ENCODE measurements around the gene TAF5L.
A peak's percentile ranks its signal among the peaks of the same experiment; 100 is the strongest.

The TAF5L gene

DNA sequence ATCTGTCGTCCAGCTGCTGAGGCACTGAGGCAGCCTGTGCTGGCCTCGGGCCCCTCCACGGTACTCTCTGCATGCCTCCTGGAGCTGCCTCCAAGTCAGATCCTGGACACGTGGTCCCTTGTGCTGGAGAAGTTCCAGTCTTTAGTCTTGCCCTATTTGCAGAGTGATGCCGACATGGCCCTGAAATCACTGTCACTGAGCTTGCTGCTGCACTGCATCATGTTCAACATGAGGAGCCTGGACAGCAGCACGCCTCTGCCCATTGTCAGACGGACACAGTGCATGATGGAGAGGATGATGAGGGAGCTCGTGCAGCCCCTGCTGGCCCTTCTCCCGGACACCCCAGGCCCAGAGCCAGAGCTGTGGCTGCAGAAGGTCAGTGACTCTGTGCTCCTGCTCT is 10.1 kb upstream of the TAF5L start:
- H3K4me3 ChIP-seq = no peak overlapping the region

DNA sequence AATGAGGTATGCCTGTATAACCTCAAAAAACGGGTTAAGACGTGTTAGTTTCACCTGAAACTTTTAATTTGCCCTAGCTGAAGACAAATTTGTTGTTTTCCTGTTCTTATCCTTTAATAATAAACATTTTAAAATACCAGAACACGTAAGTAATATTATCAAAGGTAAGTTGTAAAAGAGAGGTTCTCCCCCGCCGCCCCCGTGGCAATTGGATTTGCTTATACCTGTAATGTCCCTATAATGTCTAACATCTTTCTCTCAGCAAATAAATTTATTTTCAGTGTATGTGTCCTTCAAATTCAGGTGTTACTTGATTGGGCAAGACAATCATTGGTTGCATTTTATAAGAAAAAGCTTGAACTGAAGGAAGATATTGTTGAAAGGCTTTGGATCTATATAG is 6.0 kb upstream of the TAF5L start:
- Histone ChIP-seq H3K9ac (ENCODE audit: insufficient read length) (no peak overlapping the region), H3K27ac (no peak overlapping the region), H3K9me3 (ENCODE audit: low read depth, low read length) (no peaks in the 10 kb centered on the region), H3K4me3 (no peak overlapping the region), H3K36me3 (ENCODE audit: insufficient read depth, low read length) (peaks cover 69% of the 10 kb centered on the region)
- no peak for TF ChIP-seq FOXP2 (optimal IDR thresholded peaks at IDR 0.05; ENCODE audit: control extremely low read depth, extremely low read length, insufficient read depth)
- TF ChIP-seq EZH2 (IDR thresholded peaks at IDR 0.05) = no peak
- TF ChIP-seq POLR2AphosphoS5 (IDR thresholded peaks at IDR 0.05; ENCODE audit: borderline replicate concordance, low read depth, low read length) = no peak
- DNase-seq (ENCODE audit: low read depth, low spot score) = no peak

More for the DNA sequence above, 10.1 kb upstream of the TAF5L start:
- Histone ChIP-seq H3K36me3 (ENCODE audit: insufficient read depth, low read length) (peaks cover 65% of the 10 kb centered on the region), H3K9ac (ENCODE audit: insufficient read length) (no peak overlapping the region), H3K27ac (no peak overlapping the region), H3K9me3 (ENCODE audit: low read depth, low read length) (no peaks in the 10 kb centered on the region)
- no peak for DNase-seq (ENCODE audit: low read depth, low spot score)
- no peak for TF ChIP-seq POLR2AphosphoS5 (IDR thresholded peaks at IDR 0.05; ENCODE audit: borderline replicate concordance, low read depth, low read length)
- TF ChIP-seq EZH2 (IDR thresholded peaks at IDR 0.05) = no peak
- no peak for TF ChIP-seq FOXP2 (optimal IDR thresholded peaks at IDR 0.05; ENCODE audit: control extremely low read depth, extremely low read length, insufficient read depth)

DNA sequence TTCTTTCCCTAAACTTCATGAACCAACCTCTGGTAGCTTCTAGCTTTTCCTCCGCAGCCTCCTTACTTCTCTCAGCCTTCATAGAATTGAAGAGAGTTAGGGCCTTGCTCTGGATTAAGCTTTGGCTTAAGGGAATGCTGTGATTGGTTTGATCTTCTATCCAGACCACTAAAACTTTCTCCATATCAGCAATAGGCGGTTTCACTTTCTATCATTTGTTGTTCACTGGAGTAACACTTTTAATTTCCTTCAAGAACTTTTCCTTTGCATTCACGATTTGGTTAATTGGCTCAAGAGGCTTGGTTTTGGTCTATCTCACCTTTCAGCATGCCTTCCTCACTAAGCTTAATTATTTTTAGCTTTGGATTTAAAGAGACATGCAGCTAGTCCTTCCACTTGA is 5.2 kb upstream of the TAF5L start:
- TF ChIP-seq EZH2 (IDR thresholded peaks at IDR 0.05) (no peak), POLR2AphosphoS5 (IDR thresholded peaks at IDR 0.05; ENCODE audit: borderline replicate concordance, low read depth, low read length) (no peak), FOXP2 (optimal IDR thresholded peaks at IDR 0.05; ENCODE audit: control extremely low read depth, extremely low read length, insufficient read depth) (no peak)
- Histone ChIP-seq H3K36me3 (ENCODE audit: insufficient read depth, low read length) (peaks cover 61% of the 10 kb centered on the region), H3K27ac (no peak overlapping the region), H3K4me3 (no peak overlapping the region), H3K9ac (ENCODE audit: insufficient read length) (no peak overlapping the region), H3K9me3 (ENCODE audit: low read depth, low read length) (no peaks in the 10 kb centered on the region)
- no peak for DNase-seq (ENCODE audit: low read depth, low spot score)

DNA sequence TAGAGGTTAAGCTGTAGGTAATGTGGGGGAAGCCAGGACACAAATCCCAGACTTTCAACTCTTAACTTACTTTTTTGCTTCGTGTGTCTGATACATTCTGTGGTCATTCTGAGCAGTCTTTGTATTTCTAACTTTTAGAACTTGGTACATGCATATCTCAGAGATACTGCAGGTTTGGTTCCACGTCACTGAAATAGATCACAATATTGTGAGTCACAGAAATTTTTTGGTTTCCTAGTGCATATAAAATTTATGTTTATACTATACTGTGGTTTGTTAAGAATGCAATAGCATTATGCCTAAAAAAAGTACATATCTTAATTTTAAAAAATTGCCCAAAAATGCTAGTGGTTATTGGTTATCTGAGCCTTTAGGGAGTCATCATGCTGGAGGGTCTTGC is 3.3 kb upstream of the TAF5L start:
- H3K36me3 ChIP-seq (ENCODE audit: insufficient read depth, low read length) = peaks cover 42% of the 10 kb centered on the region
- no peak overlapping the region for H3K9ac ChIP-seq (ENCODE audit: insufficient read length)
- TF ChIP-seq EZH2 (IDR thresholded peaks at IDR 0.05) (no peak), POLR2AphosphoS5 (IDR thresholded peaks at IDR 0.05; ENCODE audit: borderline replicate concordance, low read depth, low read length) (no peak), FOXP2 (optimal IDR thresholded peaks at IDR 0.05; ENCODE audit: control extremely low read depth, extremely low read length, insufficient read depth) (no peak)

GRCh38 chr1:229627003-229627402 is 1.1 kb upstream of the TAF5L start:
- peak overlapping the region; percentile 90 for H3K9ac ChIP-seq (ENCODE audit: insufficient read length)
- no peak for DNase-seq (ENCODE audit: low read depth, low spot score)
- no peaks in the 10 kb centered on the region for H3K9me3 ChIP-seq (ENCODE audit: low read depth, low read length)
- no peak overlapping the region for H3K27ac ChIP-seq
- H3K4me3 ChIP-seq = peak overlapping the region; percentile 79
- peaks cover 27% of the 10 kb centered on the region for H3K36me3 ChIP-seq (ENCODE audit: insufficient read depth, low read length)
- no peak for TF ChIP-seq EZH2 (IDR thresholded peaks at IDR 0.05)
- no peak for TF ChIP-seq POLR2AphosphoS5 (IDR thresholded peaks at IDR 0.05; ENCODE audit: borderline replicate concordance, low read depth, low read length)
- no peak for TF ChIP-seq FOXP2 (optimal IDR thresholded peaks at IDR 0.05; ENCODE audit: control extremely low read depth, extremely low read length, insufficient read depth)

More for the DNA sequence above, 3.3 kb upstream of the TAF5L start:
- Histone ChIP-seq H3K4me3 (no peak overlapping the region), H3K9me3 (ENCODE audit: low read depth, low read length) (no peaks in the 10 kb centered on the region), H3K27ac (no peak overlapping the region)
- no peak for DNase-seq (ENCODE audit: low read depth, low spot score)

DNA sequence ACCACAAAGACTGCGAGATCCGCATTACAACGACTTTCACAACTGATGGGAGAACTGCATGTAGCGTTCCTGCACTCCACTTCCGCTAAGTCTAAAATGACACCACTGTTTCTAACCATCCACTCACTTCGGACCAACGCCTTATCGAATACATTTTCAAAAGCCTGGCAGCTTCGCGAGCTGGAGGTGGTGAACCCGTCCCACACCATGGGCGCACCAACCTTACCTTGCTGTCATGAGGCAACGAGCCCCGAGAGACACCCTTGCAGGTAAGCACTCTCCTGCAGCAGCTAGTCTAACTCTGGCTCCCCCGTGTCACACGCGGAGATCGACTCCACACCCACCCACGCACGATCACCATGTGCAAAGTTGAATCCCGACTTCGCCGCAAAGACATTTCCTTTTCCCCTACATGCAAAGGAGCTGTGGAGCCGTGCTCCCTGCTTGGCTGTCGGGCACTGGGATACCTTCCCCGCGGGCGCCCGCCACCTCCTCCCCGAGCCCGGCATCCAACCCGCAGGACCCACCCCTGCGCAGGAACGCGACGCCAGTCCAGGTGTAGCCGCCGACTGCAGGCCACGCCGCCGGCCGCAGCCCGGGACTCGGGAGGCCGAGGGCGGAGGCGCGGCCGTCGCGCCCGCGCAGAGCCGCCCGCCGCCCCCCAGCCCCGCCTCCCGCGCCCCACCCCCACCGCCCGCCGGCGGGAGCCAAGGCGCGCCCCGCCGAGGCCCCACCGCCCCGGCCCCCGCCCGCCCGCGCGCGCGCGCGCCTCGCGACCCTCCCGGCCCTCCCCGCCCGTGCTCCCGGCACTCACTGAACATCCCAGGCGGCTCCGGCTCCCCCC is 629 bp downstream of the TAF5L start:
- H3K36me3 ChIP-seq (ENCODE audit: insufficient read depth, low read length) = peaks cover 20% of the 10 kb centered on the region
- no peak for TF ChIP-seq FOXP2 (optimal IDR thresholded peaks at IDR 0.05; ENCODE audit: control extremely low read depth, extremely low read length, insufficient read depth)
- no peak for TF ChIP-seq EZH2 (IDR thresholded peaks at IDR 0.05)
- no peak for TF ChIP-seq POLR2AphosphoS5 (IDR thresholded peaks at IDR 0.05; ENCODE audit: borderline replicate concordance, low read depth, low read length)
- no peaks in the 10 kb centered on the region for H3K9me3 ChIP-seq (ENCODE audit: low read depth, low read length)
- no peak for DNase-seq (ENCODE audit: low read depth, low spot score)
- H3K4me3 ChIP-seq = peak overlapping the region; percentile 94
- peak overlapping the region; percentile 67; the same call in 1 of the 2 replicates for H3K27ac ChIP-seq
- peak overlapping the region; percentile 90 for H3K9ac ChIP-seq (ENCODE audit: insufficient read length)

DNA sequence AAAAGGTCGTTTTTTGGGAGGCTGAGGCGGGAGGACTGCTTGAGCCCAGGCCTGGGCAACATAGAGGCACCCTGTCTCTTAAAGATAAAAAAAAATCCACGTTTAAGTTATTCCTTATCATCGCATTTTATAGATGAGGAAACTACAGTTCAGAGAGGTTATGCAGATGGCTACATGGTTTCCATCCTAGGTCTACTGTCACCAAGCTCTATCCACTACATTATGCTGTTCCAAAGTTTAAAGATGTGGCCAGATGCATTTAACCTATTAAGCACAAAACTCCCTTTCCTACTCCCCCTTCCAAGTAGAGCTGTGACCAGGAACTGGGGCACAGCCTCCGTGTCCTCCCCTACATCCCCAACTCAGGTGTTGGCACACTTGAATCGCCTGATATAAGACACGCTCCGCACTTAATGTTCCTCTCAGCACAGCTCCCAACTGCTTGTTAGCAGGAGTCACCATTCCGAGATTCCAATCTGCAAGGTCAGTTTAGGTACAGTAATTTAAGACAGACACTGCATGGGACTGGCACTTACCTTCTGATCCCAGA is 1.3 kb downstream of the TAF5L start:
- Histone ChIP-seq H3K36me3 (ENCODE audit: insufficient read depth, low read length) (peaks cover 13% of the 10 kb centered on the region), H3K9me3 (ENCODE audit: low read depth, low read length) (no peaks in the 10 kb centered on the region), H3K27ac (no peak overlapping the region), H3K9ac (ENCODE audit: insufficient read length) (peak overlapping the region; percentile 77), H3K4me3 (peak overlapping the region; percentile 94)
- no peak for DNase-seq (ENCODE audit: low read depth, low spot score)
- TF ChIP-seq POLR2AphosphoS5 (IDR thresholded peaks at IDR 0.05; ENCODE audit: borderline replicate concordance, low read depth, low read length) (no peak), FOXP2 (optimal IDR thresholded peaks at IDR 0.05; ENCODE audit: control extremely low read depth, extremely low read length, insufficient read depth) (no peak), EZH2 (IDR thresholded peaks at IDR 0.05) (no peak)

GRCh38 chr1:229623838-229624237 is 2.1 kb downstream of the TAF5L start:
- H3K27ac ChIP-seq = no peak overlapping the region
- DNase-seq (ENCODE audit: low read depth, low spot score) = no peak
- no peaks in the 10 kb centered on the region for H3K9me3 ChIP-seq (ENCODE audit: low read depth, low read length)
- peak overlapping the region; percentile 94 for H3K4me3 ChIP-seq
- TF ChIP-seq FOXP2 (optimal IDR thresholded peaks at IDR 0.05; ENCODE audit: control extremely low read depth, extremely low read length, insufficient read depth) (no peak), EZH2 (IDR thresholded peaks at IDR 0.05) (no peak), POLR2AphosphoS5 (IDR thresholded peaks at IDR 0.05; ENCODE audit: borderline replicate concordance, low read depth, low read length) (no peak)
- H3K36me3 ChIP-seq (ENCODE audit: insufficient read depth, low read length) = peaks cover 6% of the 10 kb centered on the region
- no peak overlapping the region for H3K9ac ChIP-seq (ENCODE audit: insufficient read length)

All from SK-N-MC (cell line).